ENCODE data around the gene NME3.

Gene NME3

DNA sequence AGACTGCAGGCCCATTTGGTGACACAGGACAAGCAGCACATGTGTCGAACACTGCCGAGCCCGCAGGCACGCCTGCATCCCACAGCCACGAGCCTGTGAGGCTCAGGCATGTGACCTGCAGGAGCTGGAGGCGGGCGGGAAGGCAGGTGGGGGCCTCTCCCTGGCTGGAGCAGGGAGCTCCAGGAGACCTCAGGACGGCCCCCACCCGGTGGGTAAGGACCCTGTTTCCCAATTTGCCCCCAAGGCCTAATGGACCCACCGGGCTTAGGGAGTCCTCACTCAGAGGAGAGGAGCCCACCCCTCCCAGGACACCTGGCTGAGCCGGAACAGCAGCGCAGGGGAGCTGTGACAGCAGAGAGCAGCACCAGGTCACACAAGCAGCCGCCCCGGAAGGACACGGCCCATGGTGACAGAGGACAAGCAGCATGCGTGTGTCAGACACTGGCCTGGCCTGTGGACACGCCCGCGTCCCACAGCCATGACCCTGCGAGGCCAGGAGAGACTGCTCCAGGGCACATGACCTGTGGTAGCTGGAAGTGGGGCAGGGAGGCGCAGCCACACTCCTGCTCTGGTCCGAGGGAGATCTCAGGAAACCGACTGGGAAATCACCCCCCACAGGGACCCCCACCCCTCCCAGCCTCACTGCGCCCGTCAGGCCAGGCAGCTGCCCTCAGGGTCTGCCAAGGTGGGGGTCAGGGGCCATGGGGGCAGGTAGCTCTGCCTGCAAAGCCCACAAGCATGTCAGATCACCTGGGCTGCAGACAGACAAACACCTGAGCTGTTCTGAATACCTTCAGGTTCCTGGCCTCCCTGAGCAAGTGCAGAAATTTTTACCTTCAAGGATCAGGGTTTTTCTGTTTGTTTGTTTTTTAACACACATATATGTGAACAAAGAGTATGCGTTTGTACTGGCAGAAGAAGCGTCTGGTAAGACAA lies 8.7 kb upstream of the NME3 start:
- DNase-seq = no peak

DNA sequence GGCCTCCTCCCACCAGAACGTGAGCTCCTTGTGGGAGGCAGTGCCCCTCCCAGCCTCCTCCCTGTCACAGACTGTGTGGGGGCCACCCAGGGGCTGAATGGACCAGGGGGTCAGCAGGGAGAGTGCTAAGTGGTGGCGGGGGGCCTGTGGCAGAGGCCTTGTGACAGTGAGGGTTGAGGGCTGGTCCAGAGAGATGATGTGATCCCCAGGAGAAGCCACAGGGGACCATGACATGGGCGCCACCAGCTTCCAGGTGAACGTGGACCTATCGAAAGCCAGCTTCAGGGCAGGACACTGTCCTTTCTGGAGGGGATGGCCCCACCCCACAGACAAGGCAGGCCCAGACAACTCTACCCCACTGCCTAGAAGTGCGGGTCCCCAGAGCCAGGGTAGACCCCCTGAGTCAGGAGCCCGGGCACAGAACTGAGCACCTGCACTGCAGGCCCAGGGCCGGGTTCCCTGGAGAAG lies 7.9 kb upstream of the NME3 start:
- DNase-seq = no peak

DNA sequence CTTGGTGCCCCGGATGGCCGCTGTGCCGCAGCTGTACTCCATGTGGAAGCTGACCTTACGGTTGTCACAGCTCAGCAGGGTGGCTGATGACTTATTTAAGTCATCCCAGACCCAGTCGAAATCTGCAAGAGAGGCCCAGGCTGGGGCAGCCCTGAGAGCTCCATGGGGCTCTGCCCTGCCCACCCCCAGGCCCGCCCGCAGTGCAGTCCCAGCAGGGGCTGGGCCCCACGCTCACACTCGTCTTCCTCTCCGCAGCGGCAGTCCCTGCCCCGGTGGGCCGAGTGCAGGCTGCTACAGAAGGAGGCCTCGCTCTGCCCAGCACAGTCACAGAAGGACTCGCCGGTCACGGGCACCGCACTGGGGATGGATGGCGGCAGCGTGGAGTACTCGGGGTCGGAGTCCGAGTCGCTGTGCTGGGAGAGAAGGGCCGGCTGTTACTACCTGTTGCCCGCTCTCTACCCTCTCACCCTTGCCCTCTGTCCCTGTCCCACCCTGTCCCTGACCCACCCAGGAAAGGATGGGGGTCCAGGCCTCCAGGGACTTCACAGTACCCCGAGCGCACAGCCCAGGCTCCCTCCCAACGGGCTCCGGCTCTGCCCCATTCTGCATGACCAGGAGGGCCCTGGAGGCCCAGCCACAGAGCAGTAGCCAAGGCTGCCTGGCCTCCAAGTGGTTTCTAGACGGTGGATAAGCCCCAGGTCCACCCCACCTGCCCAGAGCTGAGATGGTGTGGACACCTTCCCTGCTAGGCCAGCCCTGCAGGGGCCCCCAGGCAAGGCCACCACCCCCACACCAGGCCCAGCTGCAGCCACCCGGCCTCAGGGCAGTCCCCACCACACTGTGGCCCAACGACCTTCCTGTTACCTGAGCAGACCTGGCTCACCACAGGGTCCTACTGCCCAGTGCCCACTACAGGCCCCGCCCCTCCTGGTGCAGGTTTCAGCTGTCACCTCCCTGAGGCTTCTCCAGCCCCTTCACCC lies 7.1 kb upstream of the NME3 start:
- no peak for DNase-seq

DNA sequence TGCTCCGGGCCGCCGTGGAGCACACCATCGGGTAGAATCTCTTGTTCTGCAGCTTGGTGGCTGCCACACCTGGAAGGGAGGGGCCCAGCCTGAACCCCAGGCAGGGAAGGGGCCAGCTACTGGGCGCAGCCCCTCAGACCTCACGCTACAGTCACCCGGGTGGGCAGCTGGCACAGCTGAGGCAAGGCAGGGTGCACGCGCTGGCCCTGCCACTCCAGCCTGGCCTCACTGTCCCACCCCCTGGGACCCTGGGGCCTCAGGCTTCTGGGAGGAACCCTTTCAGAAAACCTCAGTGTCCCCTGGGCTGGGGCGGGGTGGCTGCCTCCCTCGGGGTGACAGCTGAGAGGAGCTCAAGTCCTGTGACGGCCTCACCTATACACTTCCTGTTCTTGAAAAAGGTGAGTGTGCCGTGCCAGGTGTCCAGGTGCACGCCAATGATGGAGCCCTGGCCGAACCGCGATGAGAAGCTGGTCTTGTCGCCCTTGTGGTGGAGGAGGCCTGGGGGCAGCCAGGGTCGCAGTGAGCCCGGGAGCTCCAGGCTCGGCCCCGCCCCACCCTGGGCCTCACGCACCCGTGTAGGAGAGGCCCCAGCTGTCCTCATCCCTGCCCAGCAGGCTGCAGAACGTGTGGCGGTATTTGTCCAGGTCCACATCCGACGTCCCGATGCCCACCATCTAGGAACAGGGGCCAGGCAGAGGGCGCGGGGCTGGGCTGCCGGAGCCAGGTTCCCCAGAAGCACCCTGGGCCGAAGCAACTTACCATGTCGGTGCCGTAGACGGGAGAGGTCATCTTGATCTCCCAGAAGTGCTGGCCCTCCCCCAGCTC lies 6.2 kb upstream of the NME3 start:
- no peak for DNase-seq

DNA sequence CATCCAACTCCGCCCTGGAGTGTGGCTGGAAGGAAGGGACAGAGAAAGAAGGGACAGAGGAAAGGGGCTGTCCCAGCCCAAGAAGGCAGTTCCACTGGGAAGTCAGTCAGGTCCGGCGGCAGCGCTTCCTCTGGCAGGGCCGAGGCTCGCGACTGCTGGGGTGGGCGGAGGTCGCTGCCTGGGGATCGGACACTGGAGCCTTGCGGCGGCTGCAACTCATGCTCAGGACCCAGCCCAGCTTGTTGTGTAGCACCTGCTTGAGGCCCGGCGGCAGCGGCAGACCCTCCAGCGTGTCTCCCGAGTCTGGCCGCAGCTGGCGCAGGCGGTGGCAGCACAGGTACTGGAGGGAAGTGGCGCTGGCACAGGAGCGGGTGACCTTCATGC lies 5.6 kb upstream of the NME3 start:
- no peak for DNase-seq

DNA sequence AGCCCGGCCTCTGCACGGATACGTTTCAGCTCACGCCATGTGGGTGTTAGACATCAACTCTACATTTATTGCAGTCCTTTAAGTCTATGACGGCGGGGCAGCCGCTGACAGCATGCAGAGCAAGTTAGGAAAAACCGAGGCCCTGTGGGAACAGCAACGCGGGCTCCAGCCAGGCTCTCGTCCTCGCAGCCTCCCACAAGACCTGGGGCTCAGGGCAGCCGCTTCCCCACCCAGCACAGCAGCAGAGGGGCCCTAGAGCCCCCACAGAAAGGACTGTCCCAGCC lies 5.3 kb upstream of the NME3 start:
- DNase-seq = no peak

DNA sequence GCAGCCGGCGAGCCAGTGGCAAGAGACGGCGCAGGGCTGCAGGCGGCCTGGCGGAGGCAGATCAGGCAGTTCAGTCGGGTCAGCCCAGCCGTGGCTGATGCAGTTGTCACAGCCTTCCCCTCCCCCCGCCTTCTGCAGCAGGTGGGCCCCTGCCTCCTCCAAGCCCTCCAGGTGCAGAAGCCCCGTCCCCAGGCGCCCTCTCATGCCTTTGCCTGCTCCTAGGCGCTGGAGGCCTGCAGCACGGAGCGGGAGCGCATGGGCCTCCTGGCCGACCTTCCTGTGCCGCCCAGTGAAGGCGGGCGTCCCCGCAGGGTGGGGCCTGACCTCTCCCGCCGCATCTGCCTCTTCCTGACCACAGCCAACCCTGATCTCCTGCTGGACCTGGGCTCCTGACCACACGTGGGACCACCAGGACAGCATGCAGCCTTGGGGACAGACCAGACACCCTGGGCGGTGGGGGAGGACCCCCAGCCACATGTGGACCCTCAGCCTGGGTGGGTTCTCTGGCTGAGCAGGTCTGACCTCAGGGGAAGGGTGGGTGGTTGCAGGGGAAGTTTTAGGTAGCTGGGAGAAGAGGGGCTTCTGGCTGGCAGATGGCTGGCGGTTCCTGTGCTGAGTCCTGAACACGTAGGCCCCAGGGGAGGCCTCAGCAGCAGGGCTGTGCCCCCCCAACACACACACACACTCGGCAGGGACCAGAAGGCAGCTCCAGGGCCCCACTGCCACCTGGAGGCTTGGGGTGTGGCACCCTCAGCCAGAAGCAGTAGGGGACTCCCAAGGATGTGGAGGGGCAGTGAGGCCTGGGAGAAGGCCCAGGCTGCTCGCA lies 4.7 kb upstream of the NME3 start:
- DNase-seq = no peak

DNA sequence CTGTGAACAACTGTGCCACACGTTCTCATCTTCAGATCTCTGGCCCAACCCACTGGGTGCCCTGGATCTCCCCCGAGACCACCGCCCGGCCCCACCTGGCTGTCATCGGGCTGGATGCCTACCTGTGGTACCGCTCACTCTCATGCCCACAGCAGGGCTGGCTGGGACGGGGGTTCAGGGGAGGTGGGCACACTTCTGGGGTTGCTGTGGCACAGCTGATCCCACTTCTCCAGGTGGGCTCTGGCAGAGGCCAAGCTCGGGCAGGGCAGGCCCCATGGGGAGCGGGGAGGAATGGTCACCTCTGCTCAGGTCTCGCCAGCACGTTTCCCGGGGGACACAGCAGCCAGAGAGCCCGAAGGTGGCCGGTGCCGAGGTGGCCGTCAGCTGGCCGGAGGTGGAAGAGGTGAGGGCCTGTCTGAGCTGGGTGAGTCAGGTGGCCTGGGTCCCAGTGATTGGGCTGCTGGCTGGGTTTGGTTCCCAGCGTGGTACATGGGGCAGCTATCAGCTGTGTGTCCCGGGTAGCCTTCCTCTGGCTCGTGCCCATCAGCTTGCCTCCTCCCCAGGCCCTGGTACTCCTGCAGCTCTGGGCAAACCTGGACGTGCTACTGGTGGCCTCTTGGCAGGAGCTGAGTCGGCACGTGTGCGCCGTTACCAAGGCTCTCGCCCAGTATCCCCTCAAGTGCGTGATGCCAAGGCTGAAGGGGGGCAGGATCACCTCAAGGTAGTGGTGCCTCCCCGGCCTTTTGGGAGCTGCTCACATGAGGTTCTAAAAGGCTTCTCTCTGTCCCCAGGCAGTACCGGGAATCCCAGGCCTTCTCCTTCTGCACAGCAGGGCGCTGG lies 3.9 kb upstream of the NME3 start:
- DNase-seq = no peak

DNA sequence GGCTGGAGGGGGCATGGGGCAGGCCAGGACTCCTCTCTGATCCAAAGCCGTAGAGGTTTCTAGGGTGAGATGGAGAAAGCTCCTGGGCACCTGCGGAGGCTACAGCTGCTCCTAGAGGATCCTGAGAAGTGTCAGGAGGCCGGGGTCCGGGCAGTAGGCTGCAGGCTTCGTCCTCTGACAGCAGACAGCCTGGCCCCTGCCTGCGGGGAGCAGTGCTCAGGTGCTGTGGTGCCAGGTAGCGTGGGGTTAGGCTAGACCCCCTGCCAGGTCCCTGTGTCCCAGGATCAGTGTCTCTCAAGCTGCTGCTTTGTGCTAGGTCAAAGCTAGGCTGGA lies 3.1 kb upstream of the NME3 start:
- DNase-seq = no peak

DNA sequence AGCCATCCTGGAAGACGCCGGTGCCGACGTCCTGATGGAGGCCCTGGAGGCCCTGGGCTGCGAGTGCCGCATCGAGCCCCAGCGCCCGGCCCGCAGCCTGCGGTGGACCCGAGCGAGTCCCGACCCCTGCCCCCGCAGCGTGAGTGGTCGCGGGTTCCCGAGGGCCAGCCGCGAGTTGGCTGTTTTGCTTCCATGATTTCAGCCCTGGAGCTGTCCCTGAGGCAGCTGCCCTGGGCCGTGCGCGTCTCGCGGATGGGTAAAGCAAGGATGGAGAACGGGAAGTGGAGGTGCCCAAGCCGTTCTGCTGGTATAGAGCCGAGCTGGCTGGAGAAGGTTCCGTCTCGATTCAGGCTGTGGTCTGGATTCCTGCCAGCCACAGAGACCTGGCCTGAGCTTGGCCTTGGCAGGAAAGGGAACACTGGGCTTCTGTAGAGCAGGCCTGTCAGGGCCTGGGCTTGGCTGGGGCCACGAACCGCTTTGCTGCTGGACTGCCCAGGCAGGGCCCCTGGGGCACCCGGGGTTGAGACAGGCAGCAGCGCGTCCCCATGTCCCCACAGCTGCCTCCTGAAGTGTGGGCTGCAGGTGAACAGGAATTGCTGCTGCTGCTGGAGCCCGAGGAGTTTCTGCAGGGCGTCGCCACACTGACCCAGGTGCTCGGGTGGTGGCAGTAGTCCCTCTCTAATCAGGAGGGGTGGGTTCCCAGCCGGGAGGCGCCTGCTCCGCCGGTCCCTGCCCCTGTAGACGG lies 2.5 kb upstream of the NME3 start:
- DNase-seq = no peak

DNA sequence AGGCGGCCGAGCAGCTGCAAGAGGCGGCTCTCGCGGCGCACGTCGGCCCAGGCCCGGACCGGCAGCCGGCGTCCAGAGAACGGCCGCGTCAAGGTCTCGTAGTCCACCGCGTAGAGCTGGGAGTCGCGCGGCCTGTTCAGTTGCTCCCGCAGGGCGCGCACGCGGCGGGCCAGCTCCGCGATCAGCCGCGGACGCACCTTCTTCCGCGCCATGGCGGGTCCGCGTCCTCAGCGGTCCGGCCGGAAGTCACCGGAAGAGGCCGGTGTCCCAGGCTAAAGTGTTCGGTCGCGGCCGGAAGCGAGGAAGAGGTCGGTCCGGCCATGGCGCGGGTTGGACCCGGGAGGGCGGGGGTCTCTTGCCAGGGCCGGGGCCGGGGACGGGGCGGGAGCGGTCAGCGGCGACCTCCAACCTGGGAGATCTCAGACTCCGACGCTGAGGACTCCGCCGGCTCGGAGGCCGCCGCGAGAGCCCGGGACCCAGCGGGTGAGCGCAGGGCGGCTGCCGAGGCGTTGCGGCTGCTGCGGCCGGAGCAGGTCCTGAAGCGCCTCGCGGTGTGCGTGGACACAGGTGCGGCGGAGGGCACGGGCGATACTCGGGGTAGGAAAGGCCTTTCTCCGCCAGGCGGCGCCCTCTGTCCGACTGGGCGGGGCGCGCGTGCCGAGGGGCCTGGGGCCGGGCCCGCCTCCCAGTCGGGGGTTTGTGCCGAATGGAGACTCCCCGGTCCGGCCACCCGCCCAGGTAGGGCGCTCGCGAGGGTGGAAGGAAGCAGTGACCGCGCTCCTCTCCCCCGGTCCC lies 1.8 kb upstream of the NME3 start, which contains the start of gene MRPS34:
TSS of gene MRPS34 (minus strand) at position 227 of the 795 bp plus-strand sequence. CDS start at position 212, 15 bp downstream.
- peak; percentile 55 for DNase-seq

DNA sequence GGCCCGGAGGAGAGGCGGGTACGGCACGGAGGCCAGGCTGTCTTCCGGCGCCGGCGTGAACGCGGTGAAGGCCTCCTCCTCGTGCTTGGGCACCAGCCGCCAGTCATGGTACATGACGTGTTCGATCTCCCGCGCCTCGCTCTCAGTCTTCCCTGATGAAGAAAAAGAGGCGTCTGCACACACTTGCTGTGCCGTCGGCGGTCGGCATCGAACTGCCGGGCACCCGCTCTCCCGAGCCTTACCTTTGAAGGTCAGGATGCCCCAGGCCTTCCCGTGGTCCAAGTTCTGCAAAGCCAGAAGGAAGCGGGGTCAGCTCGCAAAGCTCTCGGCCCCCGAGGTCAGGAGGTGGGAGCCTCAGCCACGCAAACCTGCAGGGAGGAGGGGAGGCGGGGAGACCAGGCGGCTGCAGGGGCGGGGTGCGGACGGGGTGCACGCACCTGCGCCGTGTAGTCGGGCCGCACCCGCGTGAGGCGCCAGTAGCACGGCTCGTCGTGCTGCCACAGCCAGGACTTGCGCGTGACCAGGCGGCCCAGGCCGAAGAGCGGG lies 1.1 kb upstream of the NME3 start, which contains the start of gene EME2:
TSS of gene EME2 (plus strand) at position 449 of the 546 bp plus-strand sequence. CDS start 418 bp downstream, outside the sequence.
- DNase-seq = no peak

DNA sequence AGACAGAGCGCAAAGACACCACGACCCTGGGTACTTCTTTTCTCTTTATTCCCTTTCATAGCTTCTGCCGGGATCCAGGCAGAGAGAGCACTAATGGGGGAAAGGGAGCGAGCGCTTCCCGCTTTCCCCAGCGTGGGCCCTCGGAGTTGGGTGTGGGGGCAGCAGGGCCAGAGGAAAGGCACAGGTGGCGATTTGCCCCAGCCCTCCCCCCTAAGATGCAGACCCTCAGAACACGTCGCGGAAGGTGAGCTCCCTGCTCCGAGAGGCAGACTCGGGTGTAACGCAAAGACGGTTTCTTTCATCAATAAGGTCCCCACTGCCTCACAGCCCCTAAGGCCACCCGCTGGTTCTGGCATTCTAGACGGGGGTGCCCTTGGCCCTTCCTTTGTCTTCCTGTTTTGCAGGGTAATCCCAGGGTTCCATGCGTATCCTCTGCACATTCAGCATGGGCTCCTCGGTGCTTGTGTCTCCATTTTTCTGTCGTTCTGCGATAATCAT lies 570 bp upstream of the NME3 start:
- no peak for DNase-seq

DNA sequence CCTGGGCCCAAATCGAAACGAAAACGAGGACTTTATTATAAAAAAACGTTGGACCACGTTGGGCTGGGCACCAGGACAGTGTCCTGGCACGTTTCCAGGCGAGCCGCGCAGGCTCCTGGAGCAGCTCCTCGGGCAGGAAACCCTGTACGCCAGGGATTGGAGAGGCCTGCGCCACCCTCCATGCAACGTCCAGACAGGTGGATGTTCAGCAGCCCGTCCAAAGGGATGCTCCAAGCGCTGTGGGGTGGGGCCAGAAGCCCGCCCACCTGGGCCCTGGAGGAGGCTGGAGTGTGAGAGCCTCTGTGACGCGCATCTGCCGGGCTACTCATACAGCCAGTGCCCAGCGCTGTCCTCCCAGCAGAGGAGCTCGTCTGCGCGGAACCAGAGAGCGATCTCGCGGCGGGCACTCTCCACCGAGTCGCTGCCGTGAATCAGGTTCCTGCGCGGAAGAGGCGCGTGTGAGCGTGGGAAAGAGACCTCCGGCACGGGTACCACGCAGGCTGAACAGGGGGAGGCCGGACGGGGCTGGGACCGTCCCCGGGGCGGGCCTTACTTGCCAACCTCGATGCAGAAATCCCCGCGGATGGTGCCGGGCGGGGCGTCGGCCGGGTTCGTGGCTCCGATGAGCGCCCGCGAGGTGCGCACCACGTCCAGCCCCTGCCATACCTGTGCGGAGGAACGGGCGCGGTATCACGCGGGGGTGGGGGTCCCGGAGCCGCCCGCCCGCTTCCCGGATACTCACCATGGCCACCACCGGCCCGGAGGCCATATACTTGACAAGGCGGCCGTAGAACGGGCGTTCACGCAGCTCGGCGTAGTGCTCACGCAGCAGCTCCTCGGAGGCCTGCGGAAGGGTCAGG lies 785 bp downstream of the NME3 start:
- no peak for DNase-seq

DNA sequence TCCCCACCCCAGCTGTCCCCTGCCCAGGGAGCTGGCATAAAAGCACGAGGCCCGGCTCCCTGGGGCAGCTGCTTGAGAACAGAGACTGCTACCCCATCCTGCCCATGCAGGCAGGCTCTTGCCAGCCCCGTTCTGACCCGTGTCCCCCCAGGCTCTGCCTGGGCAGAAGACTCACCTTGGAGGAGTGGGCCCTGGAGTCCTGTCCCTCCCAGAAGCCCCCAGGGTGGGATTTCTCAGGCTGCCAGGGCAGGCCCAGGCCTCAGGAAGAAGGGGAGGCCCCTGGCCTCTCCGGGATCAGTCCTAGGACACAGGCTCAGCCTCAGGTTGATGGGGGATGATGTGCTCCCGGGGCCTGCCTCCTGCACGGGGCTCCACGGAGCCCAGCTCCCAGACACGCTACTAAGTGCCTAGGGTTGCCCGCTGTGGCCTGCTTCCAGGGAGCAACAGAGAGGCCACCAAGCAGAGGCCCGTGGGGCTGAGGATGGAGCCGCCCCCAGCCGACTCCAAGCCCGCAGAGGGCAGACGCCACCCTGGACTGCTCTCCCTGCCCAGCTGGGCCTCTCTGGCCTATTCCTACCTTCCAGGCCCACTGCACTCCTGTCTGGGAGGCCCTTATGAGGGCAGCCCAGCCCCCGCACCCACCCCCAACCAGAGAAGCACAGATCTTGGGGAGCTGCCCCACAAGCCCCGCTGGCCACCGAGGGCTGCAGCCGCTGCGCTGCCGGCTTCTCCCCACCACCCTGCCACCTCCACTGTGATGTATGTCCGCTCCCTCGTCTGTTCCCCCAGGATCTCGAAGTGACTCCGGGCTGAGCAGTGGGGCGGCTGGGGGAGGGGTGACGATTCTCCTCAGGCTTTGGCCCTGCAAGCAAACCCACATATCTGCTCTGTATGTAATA lies 1.7 kb downstream of the NME3 start:
- DNase-seq = no peak

DNA sequence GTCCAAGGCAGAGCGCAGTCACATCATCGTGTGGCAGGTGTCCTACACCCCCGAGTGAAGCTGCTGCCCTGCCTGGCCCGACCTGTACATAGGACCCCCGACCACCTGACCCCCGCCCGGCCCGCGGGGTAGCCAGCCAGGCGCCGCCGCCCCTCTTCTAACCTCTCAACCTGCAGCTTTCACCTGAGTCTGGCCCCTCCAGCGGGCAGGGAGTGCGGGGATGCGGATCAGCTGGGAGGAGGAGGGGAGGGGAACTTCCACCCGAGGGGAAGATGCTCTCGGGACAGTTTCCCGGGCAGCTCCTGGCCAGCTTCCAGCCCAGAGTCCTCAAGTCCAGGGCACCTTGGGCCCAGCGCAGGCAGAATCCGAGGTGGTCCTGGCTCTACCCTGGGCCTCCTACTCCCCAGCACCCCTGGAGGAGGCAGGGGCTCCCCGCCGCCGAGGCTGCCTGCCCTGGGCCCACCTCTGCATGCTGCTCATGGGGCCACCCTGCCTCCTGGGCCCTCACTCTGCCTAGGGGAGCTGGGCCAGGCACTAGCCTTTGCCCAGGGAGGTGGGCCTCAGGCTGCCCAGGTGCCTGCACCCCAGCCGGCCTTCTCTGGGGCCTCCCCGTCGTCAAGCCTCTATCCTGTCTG lies 2.5 kb downstream of the NME3 start:
- DNase-seq = no peak
